HG02763 (cell line): ENCODE data around the gene TMEM109.

Experiments used
- ATAC-seq: cut with Tn5 transposase; IDR thresholded peaks from one replicate; pipeline ENCODE4 v1.9.1; 2021; ENCODE audit warnings: mild to moderate bottlenecking, moderate library complexity; ENCODE audit not compliant: unreplicated experiment

The TMEM109 gene

DNA sequence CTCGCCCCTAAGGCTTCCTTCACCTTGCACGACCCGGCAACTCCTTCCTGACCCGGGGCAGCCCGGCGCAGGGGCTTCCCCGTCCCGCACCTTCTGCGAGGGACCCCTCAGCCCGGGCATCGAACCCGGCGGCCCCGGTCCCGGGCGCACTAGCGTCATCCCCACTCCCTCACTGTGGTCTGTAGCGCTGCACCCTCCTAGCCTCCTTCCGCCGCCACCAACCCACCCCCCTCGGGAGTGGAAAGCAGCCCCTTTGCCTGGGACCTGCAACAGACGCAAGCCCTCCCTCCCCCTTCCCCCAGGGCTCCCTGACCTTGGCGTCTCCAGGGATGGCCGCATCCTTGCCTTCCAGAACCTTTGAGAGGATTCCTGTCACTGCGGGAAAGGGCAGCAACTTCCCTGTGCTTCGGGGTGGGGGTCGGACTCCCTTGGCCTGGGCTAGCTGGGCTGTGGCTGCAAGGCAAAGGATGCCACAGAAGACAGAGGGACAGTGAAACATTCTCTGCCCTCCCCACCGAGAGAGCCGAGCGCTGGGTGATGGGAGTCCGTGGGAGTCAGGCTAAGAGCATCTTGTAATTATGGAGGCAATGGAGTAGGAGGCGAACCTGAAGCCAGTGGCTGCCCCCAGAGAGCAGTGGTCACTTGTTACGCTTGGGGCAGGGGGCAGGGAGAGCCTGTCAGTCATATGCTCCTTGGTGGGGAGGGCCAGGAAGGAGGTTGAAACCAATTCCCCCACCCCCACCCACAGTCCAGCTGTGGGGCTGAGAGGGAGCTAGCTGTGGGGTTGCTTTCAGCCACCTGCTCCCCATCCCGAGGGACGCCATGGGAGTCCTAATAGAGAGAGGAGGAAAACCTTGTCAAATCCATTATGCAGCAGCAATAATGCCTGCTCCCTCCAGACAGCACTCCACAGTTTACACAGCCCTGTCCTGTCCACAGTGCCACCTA is 11.2 kb downstream of the TMEM109 start:
- ATAC-seq: no peak

- no peak for ATAC-seq
Measured at GRCh38 chr11:60925868-60926267, 11.9 kb downstream of the TMEM109 start.

DNA sequence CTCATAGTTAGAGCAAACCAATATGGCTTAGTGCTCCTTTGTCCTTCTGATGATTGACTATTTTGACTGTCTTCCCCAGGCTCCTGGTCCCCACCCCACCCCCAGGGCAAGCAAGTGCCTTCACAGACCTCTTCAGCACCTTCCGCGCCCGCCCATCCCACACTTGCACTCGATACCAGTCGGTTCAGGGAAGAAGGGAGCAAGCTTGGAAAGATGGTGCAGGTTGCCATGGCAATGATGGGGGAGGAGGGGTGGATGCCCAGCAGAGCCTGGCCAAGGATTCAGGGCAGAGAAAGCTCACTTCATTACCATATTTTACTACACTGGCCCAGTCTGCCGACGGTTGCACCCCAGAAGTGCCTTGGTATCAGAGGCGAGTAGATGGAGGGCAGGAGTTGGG is 12.5 kb downstream of the TMEM109 start:
- ATAC-seq: no peak

- ATAC-seq: no peak
Measured at GRCh38 chr11:60927061-60927592, 13.2 kb downstream of the TMEM109 start.

DNA sequence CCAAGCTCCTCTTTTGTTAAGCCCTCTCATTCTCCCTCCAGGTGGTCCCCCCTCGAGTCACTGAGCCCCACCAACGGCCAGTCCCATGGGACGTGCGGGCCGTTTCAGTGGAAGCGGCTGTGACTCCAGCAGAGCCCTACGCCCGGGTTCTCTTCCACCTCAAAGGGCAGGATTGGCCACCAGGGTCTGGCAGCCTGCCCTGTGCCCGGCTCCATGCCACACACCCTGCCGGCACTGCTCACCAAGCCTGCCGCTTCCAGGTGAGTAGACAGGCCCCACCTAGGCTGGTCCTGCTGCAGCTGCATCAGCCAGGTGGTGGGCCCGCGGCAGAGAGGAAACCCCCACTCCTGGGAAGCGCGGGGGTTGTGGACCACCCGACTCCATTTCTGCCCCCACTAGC is 13.6 kb downstream of the TMEM109 start:
- ATAC-seq: no peak

DNA sequence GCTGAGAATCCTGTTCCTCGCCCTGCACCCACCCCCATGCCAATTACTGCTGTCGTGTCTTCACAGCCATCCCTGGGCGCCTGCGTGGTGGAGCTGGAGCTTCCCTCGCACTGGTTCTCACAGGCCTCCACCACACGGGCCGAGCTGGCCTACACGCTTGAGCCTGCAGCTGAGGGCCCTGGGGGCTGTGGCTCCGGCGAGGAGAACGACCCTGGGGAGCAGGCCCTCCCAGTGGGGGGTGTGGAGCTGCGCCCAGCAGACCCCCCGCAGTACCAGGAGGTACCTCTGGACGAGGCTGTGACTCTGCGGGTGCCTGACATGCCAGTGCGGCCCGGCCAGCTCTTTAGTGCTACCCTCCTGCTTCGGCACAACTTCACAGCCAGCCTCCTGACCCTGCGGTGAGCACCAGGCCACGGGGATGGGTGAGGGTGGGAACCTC is 14.6 kb downstream of the TMEM109 start:
- no peak for ATAC-seq

DNA sequence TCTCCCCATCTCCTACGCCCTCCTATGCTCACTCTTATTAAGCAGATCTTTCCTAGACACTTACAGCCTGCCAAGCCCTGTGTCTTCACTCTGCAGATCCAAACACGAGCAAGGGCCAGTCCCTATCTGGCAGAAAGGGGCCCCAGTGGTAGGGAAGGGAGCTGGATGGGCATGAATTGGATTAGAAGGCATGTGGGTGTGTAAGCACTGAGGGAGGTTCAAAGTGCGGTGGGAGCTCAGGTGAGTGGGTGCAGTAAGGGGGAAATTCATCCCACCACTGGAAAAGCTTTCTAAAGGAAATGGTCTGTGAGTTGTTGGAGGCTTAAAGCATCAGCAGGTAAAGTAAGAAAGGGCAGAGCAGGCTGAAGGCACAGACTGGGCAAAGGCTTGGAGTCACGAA is 15.8 kb downstream of the TMEM109 start:
- ATAC-seq: no peak

DNA sequence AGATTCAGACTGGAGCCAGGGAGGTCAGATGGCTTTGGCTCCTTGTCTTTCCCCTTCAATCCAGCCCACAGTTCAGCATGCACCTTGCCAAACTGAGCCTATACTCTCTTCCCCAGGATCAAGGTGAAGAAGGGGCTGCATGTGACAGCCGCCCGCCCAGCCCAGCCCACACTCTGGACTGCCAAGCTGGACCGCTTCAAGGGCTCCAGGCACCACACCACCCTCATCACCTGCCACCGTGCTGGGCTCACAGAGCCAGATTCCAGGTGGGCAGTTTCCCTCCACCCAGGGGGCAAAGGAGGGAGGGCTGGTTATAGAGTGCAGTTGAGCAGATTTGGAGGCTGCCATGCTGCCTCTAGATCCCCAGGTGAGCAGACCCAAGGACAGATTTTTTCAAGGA is 16.4 kb downstream of the TMEM109 start:
- no peak for ATAC-seq

GRCh38 chr11:60931917-60932316 is 18.0 kb downstream of the TMEM109 start:
- no peak for ATAC-seq

- ATAC-seq: no peak
Measured at GRCh38 chr11:60932605-60933356, 18.8 kb downstream of the TMEM109 start.

DNA sequence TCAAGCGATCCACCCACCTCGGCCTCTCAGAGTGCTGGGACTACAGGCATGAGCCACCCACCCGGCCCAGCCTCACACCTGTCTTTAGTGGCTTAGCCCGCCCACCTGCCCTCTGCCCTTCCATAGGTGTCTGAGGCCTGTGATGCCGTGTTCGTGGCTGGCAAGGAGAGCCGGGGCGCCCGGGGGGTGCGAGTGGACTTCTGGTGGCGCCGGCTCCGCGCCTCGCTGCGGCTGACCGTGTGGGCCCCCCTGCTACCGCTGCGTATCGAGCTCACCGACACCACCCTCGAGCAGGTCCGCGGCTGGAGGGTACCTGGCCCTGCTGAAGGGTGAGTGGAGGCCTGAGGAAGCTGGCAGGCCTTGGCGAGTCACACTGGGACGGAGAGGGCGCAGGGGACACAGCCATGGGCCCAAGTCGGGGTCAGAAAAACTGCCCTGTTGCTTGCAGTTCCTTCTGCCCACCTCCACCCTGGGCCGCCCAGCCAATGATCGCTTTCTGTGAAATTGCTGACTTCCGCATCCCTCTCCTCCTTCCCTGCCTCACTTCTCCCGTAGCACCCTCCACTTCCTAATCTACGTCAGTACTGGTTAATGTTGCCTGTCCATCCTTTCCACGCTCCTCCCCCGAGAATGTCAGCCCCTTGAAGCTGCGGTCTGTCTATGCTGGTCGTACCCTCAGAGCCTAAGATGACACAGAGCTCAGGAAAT is 19.6 kb downstream of the TMEM109 start:
- ATAC-seq: no peak

DNA sequence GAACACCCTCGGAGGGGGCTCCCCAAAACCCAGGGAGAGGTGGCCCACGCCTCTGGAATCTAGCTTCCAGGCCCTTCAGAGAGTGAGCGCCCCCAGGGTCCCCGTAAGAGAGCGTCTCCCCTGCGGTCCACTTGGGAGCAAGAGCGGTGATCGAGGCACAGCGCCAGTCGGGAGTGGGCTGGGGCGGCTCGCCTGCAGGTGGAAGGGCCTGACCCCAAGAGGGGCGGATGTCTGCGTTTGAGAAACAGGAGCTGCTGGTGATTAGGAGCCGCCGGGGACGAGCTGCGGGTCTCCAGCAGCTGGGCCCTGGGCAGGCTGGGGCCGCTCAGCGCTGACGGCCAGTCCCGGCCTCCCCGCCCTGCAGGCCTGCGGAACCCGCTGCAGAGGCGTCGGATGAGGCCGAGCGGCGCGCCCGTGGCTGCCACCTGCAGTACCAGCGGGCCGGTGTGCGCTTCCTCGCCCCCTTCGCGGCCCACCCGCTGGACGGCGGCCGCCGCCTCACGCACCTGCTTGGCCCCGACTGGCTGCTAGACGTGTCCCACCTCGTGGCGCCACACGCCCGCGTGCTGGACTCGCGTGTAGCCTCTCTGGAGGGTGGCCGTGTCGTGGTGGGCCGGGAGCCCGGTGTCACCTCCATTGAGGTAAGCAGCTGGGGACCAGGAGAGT is 20.3 kb downstream of the TMEM109 start:
- ATAC-seq: no peak

DNA sequence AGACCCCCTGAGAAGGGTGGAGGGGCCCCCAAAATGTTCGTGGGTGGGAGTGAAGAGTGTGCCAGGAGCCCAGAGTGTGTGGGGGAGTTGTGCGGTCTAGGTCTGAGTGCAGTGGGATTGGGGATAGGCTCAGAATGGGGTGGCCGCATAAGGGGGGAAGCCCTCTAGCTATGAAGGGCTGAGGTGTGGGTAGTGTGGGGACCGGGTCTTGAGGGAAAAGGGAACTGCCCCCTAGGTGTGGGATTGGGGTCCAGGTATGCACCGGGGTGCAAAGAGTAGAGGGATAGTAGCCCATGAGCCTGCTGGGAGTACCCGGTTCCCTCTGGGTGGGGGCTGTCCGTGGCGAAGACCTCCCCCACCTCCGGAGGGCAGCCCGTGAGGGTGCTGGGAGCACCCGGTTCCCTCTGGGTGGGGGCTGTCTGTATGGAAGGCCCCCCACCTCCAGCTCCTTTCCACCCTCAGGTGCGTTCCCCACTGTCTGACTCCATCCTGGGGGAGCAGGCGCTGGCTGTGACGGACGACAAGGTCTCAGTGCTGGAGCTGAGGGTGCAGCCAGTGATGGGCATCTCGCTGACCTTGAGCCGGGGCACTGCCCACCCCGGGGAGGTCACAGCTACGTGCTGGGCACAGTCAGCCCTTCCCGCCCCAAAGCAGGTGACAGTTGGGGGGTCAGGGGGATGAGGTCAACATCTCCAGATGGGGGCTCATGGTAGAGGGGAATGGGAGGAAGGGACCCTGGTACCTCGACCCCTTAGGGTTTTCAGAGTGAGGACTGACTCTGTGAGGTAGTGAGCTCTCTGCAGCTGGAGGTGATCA is 21.0 kb downstream of the TMEM109 start:
- no peak for ATAC-seq

GRCh38 chr11:60935676-60936442 is 21.9 kb downstream of the TMEM109 start:
- no peak for ATAC-seq

- no peak for ATAC-seq
Measured at GRCh38 chr11:60936467-60937143, 22.6 kb downstream of the TMEM109 start.

GRCh38 chr11:60937144-60937527 is 23.2 kb downstream of the TMEM109 start:
- ATAC-seq: no peak

DNA sequence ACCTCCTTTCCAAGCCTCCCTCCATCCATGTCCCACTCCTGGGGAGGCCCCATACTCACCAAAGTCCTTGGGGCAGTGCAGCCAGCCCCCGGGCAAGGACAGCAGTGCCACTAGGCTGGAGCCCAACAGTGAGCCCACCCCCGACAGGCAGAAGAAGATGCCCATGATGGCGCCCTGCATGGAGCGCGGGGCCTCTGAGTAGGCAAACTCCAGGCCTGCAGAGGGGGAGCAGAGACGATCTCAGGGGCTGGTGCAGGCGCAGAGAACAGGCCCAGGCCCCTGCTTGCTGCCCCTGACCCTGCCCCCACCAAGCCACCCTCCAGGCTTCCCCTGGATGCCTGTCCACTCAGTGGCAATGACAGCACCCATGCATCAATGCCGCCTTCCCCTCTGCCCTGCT is 23.9 kb downstream of the TMEM109 start:
- no peak for ATAC-seq

- no peak for ATAC-seq
Measured at GRCh38 chr11:60938500-60938899, 24.5 kb downstream of the TMEM109 start.
